GM18517 (cell line): ENCODE measurements around the gene TUBB4B.

Source experiments
- ATAC-seq: cut with Tn5 transposase; IDR thresholded peaks from one replicate; pipeline ENCODE4 v1.9.1; 2021; ENCODE audit warnings: mild to moderate bottlenecking, moderate library complexity; ENCODE audit not compliant: unreplicated experiment

The TUBB4B gene

DNA sequence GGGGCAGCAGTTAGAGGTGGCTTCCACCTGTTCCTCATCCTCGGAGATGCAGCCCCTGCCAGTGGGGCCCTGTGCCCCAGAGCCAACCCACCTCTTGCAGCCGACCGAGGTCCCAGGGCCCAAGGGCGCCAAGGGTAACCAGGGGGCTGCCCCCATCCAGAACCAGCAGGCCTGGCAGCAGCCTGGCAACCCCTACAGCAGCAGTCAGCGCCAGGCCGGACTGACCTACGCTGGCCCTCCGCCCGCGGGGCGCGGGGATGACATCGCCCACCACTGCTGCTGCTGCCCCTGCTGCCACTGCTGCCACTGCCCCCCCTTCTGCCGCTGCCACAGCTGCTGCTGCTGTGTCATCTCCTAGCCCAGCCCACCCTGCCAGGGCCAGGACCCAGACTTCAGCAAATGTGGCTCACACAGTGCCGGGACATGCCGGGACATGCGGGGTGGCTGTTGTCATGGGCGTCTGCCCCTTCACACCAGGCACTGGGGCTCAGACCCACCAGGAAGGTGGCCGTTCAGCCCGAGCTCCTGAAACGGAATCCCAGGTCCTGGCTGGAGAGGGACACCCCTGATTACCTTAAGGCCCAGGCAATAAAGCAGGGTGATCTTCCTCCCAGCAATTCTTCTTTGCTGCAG is 15.3 kb upstream of the TUBB4B start:
- ATAC-seq, result no peak

GRCh38 chr9:137226338-137227053 is 14.6 kb upstream of the TUBB4B start:
- no peak for ATAC-seq

DNA sequence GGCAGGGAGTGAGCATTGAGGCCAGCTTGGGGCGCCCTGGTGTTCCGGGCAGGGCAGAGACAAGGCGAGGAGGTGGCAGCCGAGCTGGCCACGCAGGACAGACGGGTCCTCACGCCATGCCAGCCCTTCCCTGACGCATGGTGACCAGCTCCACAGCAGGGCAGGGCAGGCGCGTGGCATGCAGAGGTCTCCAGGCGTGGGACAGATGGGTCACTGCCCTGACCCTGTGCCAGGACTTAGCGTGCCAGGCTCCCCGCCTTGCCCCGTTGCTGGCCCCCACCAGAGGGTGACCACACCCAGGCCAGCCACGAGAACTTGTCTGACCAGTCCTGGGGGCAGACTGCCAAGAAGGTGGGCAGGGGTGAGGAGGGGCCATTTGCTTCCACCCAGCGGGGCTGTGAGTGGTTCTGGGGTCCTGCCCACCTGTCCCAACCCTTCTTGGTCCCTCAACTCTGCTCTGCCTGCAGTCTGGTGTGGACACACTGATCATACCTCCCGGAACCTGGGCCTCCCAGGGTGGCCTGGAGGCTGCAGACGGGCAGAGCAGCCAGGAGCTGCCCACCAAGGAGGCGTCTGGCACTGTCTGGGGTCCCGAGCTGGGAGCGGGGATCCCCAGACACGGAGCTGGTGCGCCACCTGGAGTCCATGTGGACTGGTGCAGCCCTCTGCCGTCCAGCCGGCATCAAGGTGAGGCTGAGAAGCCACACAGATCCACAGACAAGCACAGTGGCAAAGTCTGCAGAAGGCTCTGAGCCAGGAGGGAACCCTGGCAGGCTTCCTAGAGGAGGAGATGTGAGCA is 13.8 kb upstream of the TUBB4B start, which contains the start of gene RNF224:
Gene RNF224 (plus strand): TSS at position 449 of the 799 bp plus-strand sequence. CDS start 834 bp downstream, outside the sequence.
- ATAC-seq, result no peak

GRCh38 chr9:137227853-137228505 is 13.1 kb upstream of the TUBB4B start:
- no peak for ATAC-seq

DNA sequence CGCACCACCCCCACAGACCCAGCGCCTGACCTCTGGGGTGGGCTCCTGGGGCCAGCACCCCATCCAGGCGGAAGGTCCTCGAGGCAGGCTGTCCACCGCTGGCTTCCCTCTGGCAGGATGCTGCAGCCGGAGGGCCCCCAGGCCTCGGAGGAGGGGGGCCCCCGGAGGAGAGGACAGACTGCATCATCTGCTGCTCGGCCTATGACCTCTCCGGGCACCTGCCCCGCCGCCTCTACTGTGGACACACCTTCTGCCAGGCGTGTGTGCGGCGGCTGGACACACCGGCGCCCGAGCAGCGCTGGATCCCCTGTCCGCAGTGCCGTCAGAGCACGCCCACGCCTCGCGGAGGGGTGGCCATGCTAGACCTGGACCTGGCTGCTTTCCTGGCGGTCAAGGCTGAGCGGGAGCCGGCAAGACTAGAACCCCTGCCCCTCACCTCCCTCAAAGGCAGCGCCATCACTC is 12.6 kb upstream of the TUBB4B start:
- ATAC-seq, result no peak

DNA sequence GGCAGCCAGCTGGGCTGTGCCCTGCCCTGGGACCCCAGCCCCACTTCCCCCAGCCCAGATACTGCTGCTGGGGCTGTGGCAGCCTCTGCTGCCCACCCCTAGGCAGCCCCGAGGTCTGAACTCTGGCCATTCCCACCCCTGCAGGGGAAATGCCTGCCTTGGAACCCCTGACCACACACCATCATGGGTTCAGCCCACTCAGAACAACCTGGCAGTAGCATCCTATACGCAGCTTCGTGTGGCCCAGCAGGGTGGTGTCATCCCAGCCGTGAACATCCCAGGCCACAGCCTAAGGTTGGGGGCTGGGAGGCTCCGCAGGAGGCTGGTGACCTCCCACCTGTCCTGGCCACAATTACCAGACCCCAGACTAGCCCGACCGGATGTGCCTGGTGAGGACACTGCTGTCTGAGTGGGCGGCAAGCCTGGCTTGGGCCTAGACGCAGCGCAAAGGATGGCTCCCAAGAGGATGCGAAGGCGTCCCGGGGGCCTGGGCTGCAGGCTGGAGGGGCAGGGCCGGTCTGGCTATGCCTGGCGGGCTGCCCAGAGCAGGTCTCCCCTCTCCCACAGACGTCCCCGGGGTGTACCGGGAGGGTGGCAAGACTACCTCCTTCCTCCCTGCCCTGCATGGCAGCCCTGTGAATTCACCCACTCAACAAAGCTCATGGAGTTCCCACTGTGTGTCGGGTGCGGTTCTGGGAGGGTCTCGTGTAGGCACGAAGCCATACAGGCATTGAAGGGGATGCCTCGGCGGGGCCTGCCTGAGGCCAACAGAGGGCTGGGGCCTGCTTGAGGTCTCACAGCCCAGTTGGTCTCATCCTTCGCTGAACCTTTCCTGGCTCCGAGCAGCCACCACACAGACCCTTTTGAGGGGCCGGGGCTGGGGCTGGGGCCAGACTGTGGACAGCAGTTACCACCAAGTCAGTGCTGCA is 11.9 kb upstream of the TUBB4B start:
- no peak for ATAC-seq

DNA sequence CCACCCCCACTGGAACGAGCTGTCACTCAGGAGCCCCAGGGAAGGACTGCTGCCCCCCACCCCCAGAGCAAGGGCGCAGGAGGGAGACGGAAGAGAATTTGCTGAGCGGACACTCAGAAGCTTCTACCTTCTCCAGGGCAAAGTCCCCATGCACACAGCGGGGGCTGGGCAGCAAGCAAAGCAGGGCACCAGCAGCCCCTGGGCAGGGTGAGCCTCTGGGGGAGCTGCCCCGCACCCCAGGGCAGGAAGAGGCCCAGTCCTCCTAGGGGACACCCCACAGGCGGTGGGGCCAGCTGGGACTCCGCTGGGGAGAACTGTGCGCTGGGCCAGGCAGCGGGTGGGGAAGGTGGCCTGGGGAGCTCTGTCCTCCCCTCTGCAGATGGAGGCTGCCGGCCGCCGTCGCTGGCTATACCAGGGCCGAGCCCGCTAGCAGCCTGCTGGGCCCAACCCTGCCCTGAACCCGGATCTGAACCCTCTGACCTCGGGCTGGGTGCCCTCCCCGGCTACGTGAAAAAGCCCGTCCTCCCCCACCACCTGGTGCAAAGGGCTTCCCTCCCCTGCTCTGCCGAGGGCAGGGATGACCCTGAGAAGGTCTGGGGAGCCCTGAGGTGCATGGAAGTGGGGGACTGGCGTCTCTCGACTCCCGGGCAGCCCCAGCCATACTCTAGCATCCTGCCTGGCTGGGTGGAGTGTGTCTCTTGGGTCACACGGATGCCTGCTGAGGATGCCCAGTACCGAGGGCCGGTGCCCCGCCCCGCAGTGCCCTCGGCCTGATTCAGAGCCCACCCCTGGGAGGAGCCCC is 11.0 kb upstream of the TUBB4B start:
- no peak for ATAC-seq

DNA sequence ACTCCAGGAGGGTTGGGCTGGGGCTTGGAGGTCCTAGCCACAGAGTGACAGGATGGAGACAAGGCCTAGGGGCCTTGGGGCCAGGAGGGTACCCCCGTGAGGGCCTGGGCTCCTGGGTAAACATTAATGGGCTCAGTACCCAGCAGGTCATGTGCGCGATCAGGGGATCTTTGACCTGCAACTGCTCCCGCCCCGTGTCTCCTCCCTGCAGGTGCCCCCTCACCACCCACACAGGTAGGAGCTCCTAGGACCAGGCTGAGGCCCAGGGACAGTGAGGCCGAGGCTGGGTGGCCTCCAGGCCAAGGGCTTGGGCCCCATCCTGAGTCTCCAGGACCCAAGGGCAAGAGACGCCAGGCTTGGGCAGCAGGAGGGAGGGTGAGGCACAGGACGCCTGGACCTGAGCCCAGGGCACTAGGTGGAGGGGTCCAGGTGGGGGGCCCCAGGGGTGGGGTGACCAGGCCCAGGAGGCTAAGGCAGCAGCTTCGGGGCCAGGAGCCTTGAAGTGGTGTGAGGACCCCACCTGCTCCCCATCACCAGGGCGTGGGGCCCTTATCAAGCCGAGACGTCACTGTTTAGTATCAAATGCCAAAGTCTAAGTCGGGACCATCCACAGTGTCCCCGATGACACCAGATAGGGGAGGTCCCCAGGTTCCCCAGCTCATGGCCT is 10.2 kb upstream of the TUBB4B start, which contains the start of gene SLC34A3:
Gene SLC34A3 (plus strand): TSS at position 197 of the 667 bp plus-strand sequence. CDS start 802 bp downstream, outside the sequence.
- ATAC-seq, result no peak

- ATAC-seq, result no peak
These were observed 9.6 kb upstream of the TUBB4B start for GRCh38 chr9:137231372-137232039.

DNA sequence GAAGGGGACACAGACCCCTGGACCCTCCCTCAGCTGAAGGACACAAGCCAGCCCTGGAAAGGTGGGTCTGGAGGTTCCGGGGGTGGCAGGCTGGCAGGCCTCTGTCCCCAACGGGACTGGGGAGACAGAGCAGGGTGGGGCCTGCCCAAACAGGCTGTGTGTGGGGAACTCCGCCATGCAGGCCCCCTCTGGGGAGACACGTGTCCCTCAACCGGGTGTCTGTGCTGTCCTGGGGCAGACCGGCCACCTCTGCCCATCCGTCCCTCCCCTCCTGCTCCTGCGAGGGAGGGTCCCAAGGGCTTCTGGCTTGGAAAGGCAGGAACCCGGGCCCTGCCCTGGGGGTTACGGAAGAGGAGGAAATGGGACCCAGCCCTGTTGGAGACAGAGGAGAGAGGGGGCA is 9.0 kb upstream of the TUBB4B start:
- ATAC-seq, result no peak

- ATAC-seq, result no peak
These were observed 8.6 kb upstream of the TUBB4B start for GRCh38 chr9:137232510-137232909.

DNA sequence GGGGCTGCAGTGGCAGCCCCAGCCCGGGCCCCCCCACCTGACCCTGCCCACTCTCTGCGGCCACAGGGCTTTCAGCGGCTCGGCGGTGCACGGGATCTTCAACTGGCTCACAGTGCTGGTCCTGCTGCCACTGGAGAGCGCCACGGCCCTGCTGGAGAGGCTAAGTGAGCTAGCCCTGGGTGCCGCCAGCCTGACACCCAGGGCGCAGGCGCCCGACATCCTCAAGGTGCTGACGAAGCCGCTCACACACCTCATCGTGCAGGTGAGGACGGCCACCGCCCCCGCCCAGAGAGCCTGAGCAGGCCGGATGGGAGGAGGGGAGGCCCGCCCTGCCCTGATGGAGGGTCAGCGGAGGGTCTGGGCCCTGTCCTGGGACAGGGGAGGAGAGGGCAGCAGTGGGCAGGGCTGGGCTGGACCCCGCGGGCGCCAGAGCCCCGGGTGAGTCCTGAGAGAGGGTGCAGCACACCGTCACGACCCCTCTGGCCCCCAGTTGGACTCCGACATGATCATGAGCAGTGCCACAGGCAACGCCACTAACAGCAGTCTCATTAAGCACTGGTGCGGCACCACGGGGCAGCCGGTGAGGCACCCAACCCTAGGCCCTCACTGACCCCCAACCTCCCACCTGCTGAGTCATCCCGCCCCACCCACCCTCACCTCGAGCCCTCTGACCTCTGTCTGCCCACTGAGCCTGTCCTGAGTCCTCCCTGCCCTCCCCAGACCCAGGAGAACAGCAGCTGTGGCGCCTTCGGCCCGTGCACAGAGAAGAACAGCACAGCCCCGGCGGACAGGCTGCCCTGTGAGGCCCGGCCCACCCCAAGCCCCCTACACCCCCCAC is 7.7 kb upstream of the TUBB4B start:
- ATAC-seq, result no peak

GRCh38 chr9:137234055-137234697 is 6.9 kb upstream of the TUBB4B start:
- ATAC-seq, result no peak

DNA sequence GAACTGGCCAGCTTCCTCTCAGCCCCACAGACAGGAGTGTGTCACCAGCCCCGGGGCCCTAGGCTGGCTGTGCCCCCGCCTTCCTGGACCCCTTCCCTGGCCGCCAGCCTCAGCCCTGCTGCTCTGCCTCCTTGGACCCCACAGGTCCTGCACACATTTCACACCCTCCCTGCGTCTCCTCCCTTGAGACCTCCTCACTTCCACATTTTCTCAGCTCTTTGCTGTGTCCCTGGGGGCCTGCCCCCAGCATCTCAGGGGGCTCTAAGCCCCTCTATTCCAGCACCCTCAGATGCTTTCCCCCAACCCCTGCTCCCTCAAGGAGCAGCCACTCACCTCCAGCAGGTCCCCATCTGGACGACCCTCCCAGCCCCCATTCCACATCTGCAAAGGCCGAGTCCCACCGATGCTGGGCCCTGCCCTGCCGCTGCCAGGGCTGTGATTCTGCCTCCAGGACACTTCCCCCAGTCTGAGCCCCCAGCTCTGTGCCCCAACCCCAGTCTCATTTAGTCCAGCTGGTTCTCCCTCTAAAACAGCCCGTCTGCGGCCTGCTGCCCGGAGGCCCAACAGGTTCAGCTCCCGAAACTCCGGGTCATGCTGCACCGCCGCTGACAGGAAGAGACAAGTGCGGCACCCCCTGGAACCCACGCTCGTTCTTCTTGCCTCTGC is 6.2 kb upstream of the TUBB4B start:
- no peak for ATAC-seq

DNA sequence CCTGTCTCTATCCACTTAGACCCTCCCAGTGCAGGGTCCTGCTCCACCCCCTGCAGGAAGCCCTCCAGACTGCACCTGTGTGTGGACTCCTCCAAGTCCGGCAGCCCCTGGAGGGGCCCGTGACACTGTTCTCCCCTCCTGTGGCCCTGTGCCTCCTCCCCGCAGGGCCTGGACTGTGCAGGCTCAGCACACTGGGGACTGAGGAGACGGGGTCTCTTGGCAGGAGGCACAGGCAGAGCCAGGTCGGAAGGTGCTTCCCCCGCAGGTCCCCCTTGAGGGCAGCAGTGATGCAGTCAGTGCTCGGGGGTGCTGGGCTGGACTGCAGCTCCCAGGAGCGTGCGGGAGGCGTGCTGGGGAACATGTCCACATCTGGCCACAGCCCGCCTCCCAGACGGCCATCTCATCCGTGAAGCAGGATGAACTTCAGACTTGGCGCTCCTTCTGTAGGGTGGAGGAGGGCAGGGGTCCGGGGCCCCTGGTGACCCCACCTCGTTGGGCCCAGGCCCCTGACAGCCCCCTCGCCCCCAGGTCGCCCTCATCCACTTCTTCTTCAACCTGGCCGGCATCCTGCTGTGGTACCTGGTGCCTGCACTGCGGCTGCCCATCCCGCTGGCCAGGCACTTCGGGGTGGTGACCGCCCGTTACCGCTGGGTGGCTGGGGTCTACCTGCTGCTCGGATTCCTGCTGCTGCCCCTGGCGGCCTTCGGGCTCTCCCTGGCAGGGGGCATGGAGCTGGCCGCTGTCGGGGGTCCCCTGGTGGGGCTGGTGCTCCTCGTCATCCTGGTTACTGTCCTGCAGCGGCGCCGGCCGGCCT is 5.5 kb upstream of the TUBB4B start:
- ATAC-seq, result no peak
